ENCODE measurements around the gene SLC10A3. TPM values are rescaled to one million over a fixed set of nuclear protein-coding genes. Genes with fewer than 3 reads are reported as not detected.

Gene SLC10A3
- total RNA-seq, 2 experiments from 2014 or later: 6.7 to 6.9 TPM

- Mint-ChIP-seq H3K27me3 (ENCODE audit: low read depth) (no peaks in the 10 kb centered on the region), H3K9me3 (no peaks in the 10 kb centered on the region), H3K4me1 (ENCODE audit: low read depth) (peaks cover 5% of the 10 kb centered on the region), H3K4me3 (no peak overlapping the region), H3K36me3 (ENCODE audit: low read depth) (peaks cover 1% of the 10 kb centered on the region), H3K27ac (no peak overlapping the region)
- intact Hi-C loops (cut with micrococcal nuclease): loop anchor here (5.0 kb wide), 1 partner anchor 142 kb away; the partner anchor contains the start of gene EMD
- no peak for DNase-seq
- CTCF ChIA-PET: interaction anchor here (1.2 kb wide), 1 partner anchor 7 kb away, joined by 4 read pairs; no protein-coding TSS in a partner anchor
These were observed 29.0 kb upstream of the SLC10A3 start for GRCh38 chrX:154519389-154519788.

GRCh38 chrX:154517101-154517781 is 26.8 kb upstream of the SLC10A3 start:
- H3K4me3 Mint-ChIP-seq: peak overlapping the region; percentile 83
- H3K27ac Mint-ChIP-seq: no peak overlapping the region
- H3K9me3 Mint-ChIP-seq: no peaks in the 10 kb centered on the region
- DNase-seq: no peak
- no peaks in the 10 kb centered on the region for H3K27me3 Mint-ChIP-seq (ENCODE audit: low read depth)
- H3K4me1 Mint-ChIP-seq (ENCODE audit: low read depth): peaks cover 18% of the 10 kb centered on the region
- intact Hi-C loops (cut with micrococcal nuclease): loop anchor here (2.0 to 5.0 kb wide), 3 partner anchors 30 to 140 kb away; partner anchors contain the start of genes EMD, G6PD, IKBKG and LAGE3
- H3K36me3 Mint-ChIP-seq (ENCODE audit: low read depth): peaks cover 1% of the 10 kb centered on the region
- CTCF ChIA-PET: interaction anchor here (2.1 kb wide), 1 partner anchor 10 kb away, joined by 7 read pairs; no protein-coding TSS in a partner anchor

GRCh38 chrX:154516656-154517100 is 26.2 kb upstream of the SLC10A3 start:
- intact Hi-C loops (cut with micrococcal nuclease): loop anchor here (1.0 to 5.0 kb wide), 4 partner anchors 26 to 139 kb away; partner anchors contain the start of genes EMD, G6PD, IKBKG and LAGE3
- Mint-ChIP-seq H3K27ac (peak overlapping the region; percentile 79), H3K4me1 (ENCODE audit: low read depth) (peaks cover 22% of the 10 kb centered on the region), H3K9me3 (no peaks in the 10 kb centered on the region), H3K36me3 (ENCODE audit: low read depth) (peaks cover 1% of the 10 kb centered on the region), H3K27me3 (ENCODE audit: low read depth) (no peaks in the 10 kb centered on the region), H3K4me3 (peak overlapping the region; percentile 83)
- DNase-seq: no peak
- CTCF ChIA-PET: interaction anchor here (2.1 kb wide), 1 partner anchor 10 kb away, joined by 7 read pairs; no protein-coding TSS in a partner anchor

GRCh38 chrX:154515966-154516655 is 25.7 kb upstream of the SLC10A3 start, which contains the start of gene FAM3A:
Gene FAM3A, minus strand, starts transcription at chrX:154516232. Its CDS starts 460 bp downstream, at chrX:154515772.
- Mint-ChIP-seq H3K4me3 (peak within 1 kb of the TSS; percentile 83), H3K36me3 (ENCODE audit: low read depth) (peaks cover 3% of the 10 kb centered on the region), H3K9me3 (no peaks in the 10 kb centered on the region), H3K27me3 (ENCODE audit: low read depth) (no peaks in the 10 kb centered on the region), H3K4me1 (ENCODE audit: low read depth) (peaks cover 23% of the 10 kb centered on the region), H3K27ac (peak within 1 kb of the TSS; percentile 79)
- intact Hi-C loops (cut with micrococcal nuclease): loop anchor here (1.0 to 5.0 kb wide), 4 partner anchors 26 to 139 kb away; partner anchors contain the start of genes EMD, G6PD, IKBKG and LAGE3
- DNase-seq: peak; percentile 95
- CTCF ChIA-PET: interaction anchor here (2.1 kb wide), 1 partner anchor 11 kb away, joined by 7 read pairs; no protein-coding TSS in a partner anchor

- Mint-ChIP-seq H3K9me3 (no peaks in the 10 kb centered on the region), H3K4me1 (ENCODE audit: low read depth) (peaks cover 24% of the 10 kb centered on the region), H3K36me3 (ENCODE audit: low read depth) (peaks cover 4% of the 10 kb centered on the region), H3K27me3 (ENCODE audit: low read depth) (no peaks in the 10 kb centered on the region), H3K27ac (peak overlapping the region; percentile 71), H3K4me3 (peak overlapping the region; percentile 82)
- CTCF ChIA-PET: interaction anchor here (2.1 kb wide), 1 partner anchor 12 kb away, joined by 7 read pairs; no protein-coding TSS in a partner anchor
- intact Hi-C loops (cut with micrococcal nuclease): loop anchor here (5.0 kb wide), 1 partner anchor 138 kb away; the partner anchor contains the start of gene EMD
- DNase-seq: peak; percentile 38
These were observed 24.9 kb upstream of the SLC10A3 start for GRCh38 chrX:154515090-154515965.

GRCh38 chrX:154513716-154514115 is 23.3 kb upstream of the SLC10A3 start:
- no peak for DNase-seq
- Mint-ChIP-seq H3K27ac (peak overlapping the region; percentile 44), H3K4me3 (no peak overlapping the region), H3K27me3 (ENCODE audit: low read depth) (no peaks in the 10 kb centered on the region), H3K4me1 (ENCODE audit: low read depth) (peaks cover 24% of the 10 kb centered on the region), H3K9me3 (no peaks in the 10 kb centered on the region), H3K36me3 (ENCODE audit: low read depth) (peaks cover 11% of the 10 kb centered on the region)
- CTCF ChIA-PET: no interaction called here
- intact Hi-C loops (cut with micrococcal nuclease): no loop called here

- H3K36me3 Mint-ChIP-seq (ENCODE audit: low read depth): peaks cover 13% of the 10 kb centered on the region
- intact Hi-C loops (cut with micrococcal nuclease): no loop called here
- no peaks in the 10 kb centered on the region for H3K9me3 Mint-ChIP-seq
- CTCF ChIA-PET: no interaction called here
- DNase-seq: no peak
- no peak overlapping the region for H3K4me3 Mint-ChIP-seq
- peaks cover 24% of the 10 kb centered on the region for H3K4me1 Mint-ChIP-seq (ENCODE audit: low read depth)
- no peaks in the 10 kb centered on the region for H3K27me3 Mint-ChIP-seq (ENCODE audit: low read depth)
- no peak overlapping the region for H3K27ac Mint-ChIP-seq
These were observed 22.6 kb upstream of the SLC10A3 start for GRCh38 chrX:154512879-154513553.

GRCh38 chrX:154511761-154512160 is 21.3 kb upstream of the SLC10A3 start:
- CTCF ChIA-PET: no interaction called here
- intact Hi-C loops (cut with micrococcal nuclease): no loop called here
- no peak overlapping the region for H3K4me3 Mint-ChIP-seq
- DNase-seq: no peak
- no peaks in the 10 kb centered on the region for H3K27me3 Mint-ChIP-seq (ENCODE audit: low read depth)
- peaks cover 24% of the 10 kb centered on the region for H3K4me1 Mint-ChIP-seq (ENCODE audit: low read depth)
- H3K9me3 Mint-ChIP-seq: no peaks in the 10 kb centered on the region
- peak overlapping the region; percentile 36 for H3K27ac Mint-ChIP-seq
- peaks cover 13% of the 10 kb centered on the region for H3K36me3 Mint-ChIP-seq (ENCODE audit: low read depth)

GRCh38 chrX:154509455-154509854 is 19.0 kb upstream of the SLC10A3 start:
- H3K27ac Mint-ChIP-seq: no peak overlapping the region
- H3K27me3 Mint-ChIP-seq (ENCODE audit: low read depth): no peaks in the 10 kb centered on the region
- H3K4me1 Mint-ChIP-seq (ENCODE audit: low read depth): peaks cover 19% of the 10 kb centered on the region
- peaks cover 13% of the 10 kb centered on the region for H3K36me3 Mint-ChIP-seq (ENCODE audit: low read depth)
- intact Hi-C loops (cut with micrococcal nuclease): no loop called here
- no peak for DNase-seq
- H3K9me3 Mint-ChIP-seq: no peaks in the 10 kb centered on the region
- CTCF ChIA-PET: no interaction called here
- no peak overlapping the region for H3K4me3 Mint-ChIP-seq

GRCh38 chrX:154508384-154508745 is 17.9 kb upstream of the SLC10A3 start:
- CTCF ChIA-PET: no interaction called here
- no peak for DNase-seq
- peaks cover 13% of the 10 kb centered on the region for H3K36me3 Mint-ChIP-seq (ENCODE audit: low read depth)
- H3K9me3 Mint-ChIP-seq: no peaks in the 10 kb centered on the region
- no peaks in the 10 kb centered on the region for H3K27me3 Mint-ChIP-seq (ENCODE audit: low read depth)
- peaks cover 13% of the 10 kb centered on the region for H3K4me1 Mint-ChIP-seq (ENCODE audit: low read depth)
- peak overlapping the region; percentile 46 for H3K27ac Mint-ChIP-seq
- H3K4me3 Mint-ChIP-seq: no peak overlapping the region
- intact Hi-C loops (cut with micrococcal nuclease): no loop called here

GRCh38 chrX:154507673-154508383 is 17.4 kb upstream of the SLC10A3 start:
- intact Hi-C loops (cut with micrococcal nuclease): no loop called here

More at GRCh38 chrX:154507673-154508383, 17.4 kb upstream of the SLC10A3 start:
- H3K27me3 Mint-ChIP-seq (ENCODE audit: low read depth): no peaks in the 10 kb centered on the region
- H3K9me3 Mint-ChIP-seq: no peaks in the 10 kb centered on the region
- H3K36me3 Mint-ChIP-seq (ENCODE audit: low read depth): peaks cover 13% of the 10 kb centered on the region
- H3K4me3 Mint-ChIP-seq: no peak overlapping the region
- H3K4me1 Mint-ChIP-seq (ENCODE audit: low read depth): peaks cover 12% of the 10 kb centered on the region
- no peak overlapping the region for H3K27ac Mint-ChIP-seq
- DNase-seq: no peak
- CTCF ChIA-PET: no interaction called here

Data from activated naive CD4-positive, alpha-beta T cell treated with anti-CD3 and anti-CD28 coated beads for 36 hours (primary cell).